ENCODE data around the gene HFE.

Gene HFE

GRCh38 chr6:26140967-26141294, 53.7 kb downstream of the HFE start:
- DNase-seq = no peak

GRCh38 chr6:26141378-26141904, 54.2 kb downstream of the HFE start:
- no peak for DNase-seq

GRCh38 chr6:26142026-26142425, 54.8 kb downstream of the HFE start:
- no peak for DNase-seq
